GM12878 (cell line): Measurements from ENCODE around the gene PREX1. TPM values are rescaled to one million over a fixed set of nuclear protein-coding genes. Genes with fewer than 3 reads are reported as not detected.

Source experiments
- BACH1 ChIP-seq: fragments of 450-650 bp; IDR thresholded peaks from 2 replicates; pipeline ENCODE4 v1.6.1; 2017; ENCODE audit warnings: mild to moderate bottlenecking, borderline replicate concordance
- CBFB ChIP-seq: IDR thresholded peaks from 2 replicates; pipeline ENCODE4 v1.6.1; 2016; ENCODE audit warnings: antibody characterized with exemption, low read depth
- CBX5 ChIP-seq: sonication (generic); IDR thresholded peaks from 2 replicates; pipeline ENCODE4 v1.6.1; 2016; ENCODE audit warnings: low read depth, moderate library complexity, mild to moderate bottlenecking, inconsistent platforms
- FOS ChIP-seq: IDR thresholded peaks from 3 replicates; pipeline ENCODE4 v1.6.1; 2011; ENCODE audit warnings: borderline replicate concordance; ENCODE audit not compliant: insufficient read length; ENCODE audit errors: extremely low read depth
- FOXK2 ChIP-seq: fragments of 450-650 bp; IDR thresholded peaks from 2 replicates; pipeline ENCODE4 v1.6.1; 2017; ENCODE audit warnings: mild to moderate bottlenecking, moderate library complexity
- GABPA ChIP-seq: IDR thresholded peaks from 2 replicates; pipeline ENCODE4 v1.6.1; 2014; ENCODE audit warnings: antibody characterized with exemption, low read depth, mild to moderate bottlenecking, inconsistent platforms
- HCFC1 ChIP-seq: fragments of 150-350 bp; IDR thresholded peaks from 2 replicates; pipeline ENCODE4 v1.6.1; 2014; ENCODE audit warnings: low read length
- HDGF ChIP-seq: fragments of 450-650 bp; IDR thresholded peaks from 2 replicates; pipeline ENCODE4 v1.6.1; 2016; ENCODE audit warnings: antibody characterized with exemption
- NFYB ChIP-seq: IDR thresholded peaks from 2 replicates; pipeline ENCODE4 v1.6.1; 2011; ENCODE audit warnings: low read depth, mild to moderate bottlenecking, low read length, improper control_type of control experiment, moderate library complexity; ENCODE audit not compliant: insufficient read depth
- NKRF ChIP-seq: fragments of 450-650 bp; conservative IDR thresholded peaks from 2 replicates; pipeline ENCODE4 v1.6.1; 2017; ENCODE audit warnings: mild to moderate bottlenecking, moderate library complexity
- POLR2A ChIP-seq: IDR thresholded peaks from 2 replicates; pipeline ENCODE4 v1.6.1; 2011; ENCODE audit warnings: low read depth, mild to moderate bottlenecking, low read length
- POU2F2 ChIP-seq: IDR thresholded peaks from 3 replicates; pipeline ENCODE4 v1.6.1; 2011; ENCODE audit warnings: low read depth, mild to moderate bottlenecking, low read length, borderline replicate concordance
- SIX5 ChIP-seq: IDR thresholded peaks from 2 replicates; pipeline ENCODE4 v1.6.1; 2011; ENCODE audit warnings: mild to moderate bottlenecking, low read depth, low read length, moderate library complexity; ENCODE audit not compliant: severe bottlenecking
- SMARCA5 ChIP-seq: fragments of 450-650 bp; IDR thresholded peaks from 2 replicates; pipeline ENCODE4 v1.6.1; 2017; ENCODE audit warnings: mild to moderate bottlenecking
- SREBF2 ChIP-seq: IDR thresholded peaks from 2 replicates; pipeline ENCODE4 v1.6.1; 2012; ENCODE audit warnings: mild to moderate bottlenecking, low read length
- STAT1 ChIP-seq: fragments of 450-650 bp; conservative IDR thresholded peaks from 2 replicates; pipeline ENCODE4 v1.6.1; 2014; ENCODE audit warnings: antibody characterized with exemption, mild to moderate bottlenecking
- YBX1 ChIP-seq: fragments of 450-650 bp; IDR thresholded peaks from 2 replicates; pipeline ENCODE4 v1.6.1; 2016; ENCODE audit warnings: antibody characterized with exemption
- ZBTB33 ChIP-seq: fragments of 450-650 bp; IDR thresholded peaks from 2 replicates; pipeline ENCODE4 v1.6.1; 2017; ENCODE audit warnings: mild to moderate bottlenecking
- ZNF207 ChIP-seq: fragments of 450-650 bp; IDR thresholded peaks from 2 replicates; pipeline ENCODE4 v1.6.1; 2014; ENCODE audit warnings: antibody characterized with exemption, mild to moderate bottlenecking, borderline replicate concordance
- ZZZ3 ChIP-seq: IDR thresholded peaks from 2 replicates; pipeline ENCODE4 v1.6.1; 2011; ENCODE audit warnings: low read depth; ENCODE audit not compliant: control insufficient read depth, insufficient read length
- polyA plus RNA-seq, 11 experiments: library from polyadenylated mRNA; depleted of rRNA in 4 of 11; unstranded in 6 of 11; stranded (reverse) in 5 of 11; fragments of >200 nt; fragmentation: Nextera tagmentation in 4 of 11; fragmentation: Illumina TruSeq in 1 of 11; extraction: Ambion mirVana in 4 of 11; extraction: Trizol in 1 of 11; gene quantifications; 1 replicate in 1 of 11; 2 replicates in 10 of 11; pipeline versions ENCODE4 v1.2.1 to v1.2.3, GENCODE V29; 2011 to 2016; ENCODE audit warnings: inconsistent platforms in 2 of 11, missing spikeins in 2 of 11, low read depth in 1 of 11
- total RNA-seq, 4 experiments: library from RNA; depleted of rRNA in 3 of 4; stranded (reverse); fragments of >200 nt in 3 of 4; fragmentation: Illumina TruSeq in 1 of 4; extraction: Trizol in 1 of 4; gene quantifications; 2 replicates each; pipeline versions ENCODE4 v1.2.1 to v1.2.3, GENCODE V29; 2013 to 2021
- TF ChIP-seq, protein P1 (sequence below): IDR thresholded peaks from 2 replicates; pipeline ENCODE4 v1.6.1; 2012; ENCODE audit warnings: improper control_type of control experiment, low read depth, low read length; ENCODE audit not compliant: insufficient replicate concordance

PREX1 gene
- total and polyA plus RNA-seq, 10 of the 15 experiments (the other 5 are each of a cell fraction or from before 2014, with no cell fraction given) = 2.6 to 114 (median 38.9) TPM

DNA sequence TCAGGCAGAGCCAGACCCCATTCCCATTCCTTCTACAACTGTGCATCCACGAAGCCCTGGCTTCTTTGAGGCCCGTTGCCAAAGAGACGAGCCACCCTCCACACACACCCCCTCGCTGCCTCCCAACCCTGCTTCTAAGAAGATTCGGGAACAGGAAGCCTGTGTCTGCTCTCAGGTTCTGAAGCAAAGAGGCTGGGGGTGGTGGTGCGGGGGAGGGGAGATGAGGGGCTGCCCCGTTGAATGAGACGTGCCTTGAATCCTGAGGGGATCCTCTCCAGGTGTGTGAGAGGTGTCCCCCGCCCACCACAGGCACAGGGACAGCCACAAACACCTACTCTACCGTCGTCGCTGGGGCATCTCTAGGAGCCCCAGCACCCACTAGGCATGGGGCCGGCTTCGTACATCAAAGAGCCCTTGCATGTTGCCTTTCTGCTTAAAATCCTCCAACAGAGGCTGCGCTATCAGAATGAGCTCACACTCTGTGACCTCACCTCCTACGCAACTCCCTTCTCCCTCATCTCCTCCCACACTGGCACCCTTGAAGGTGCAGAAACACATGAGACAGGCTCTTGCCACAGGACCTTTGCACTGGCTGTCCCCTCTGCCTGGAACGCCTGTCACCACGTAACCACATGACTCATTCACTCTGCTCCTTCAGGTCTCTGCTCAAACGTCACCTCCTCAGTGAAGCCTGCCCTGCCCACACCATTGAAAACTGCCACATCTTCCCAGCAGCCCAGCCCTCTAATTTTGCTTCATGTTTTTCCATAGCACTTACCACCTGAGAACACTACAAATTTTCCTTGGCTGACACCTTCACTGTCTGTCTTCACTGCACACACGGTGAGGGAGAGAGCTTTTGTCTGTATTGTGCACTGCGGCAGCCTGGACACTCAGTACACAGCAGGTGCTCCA, 58.5 kb downstream of the PREX1 start (continued):
- TF ChIP-seq NKRF = no peak
- no peak for TF ChIP-seq GABPA
- TF ChIP-seq FOS = no peak
- no peak for TF ChIP-seq ZZZ3
- TF ChIP-seq SMARCA5 = peak; percentile 100
- no peak for TF ChIP-seq SREBF2
- no peak for TF ChIP-seq ZBTB33
- TF ChIP-seq STAT1 = no peak
- TF ChIP-seq, protein P1, sequence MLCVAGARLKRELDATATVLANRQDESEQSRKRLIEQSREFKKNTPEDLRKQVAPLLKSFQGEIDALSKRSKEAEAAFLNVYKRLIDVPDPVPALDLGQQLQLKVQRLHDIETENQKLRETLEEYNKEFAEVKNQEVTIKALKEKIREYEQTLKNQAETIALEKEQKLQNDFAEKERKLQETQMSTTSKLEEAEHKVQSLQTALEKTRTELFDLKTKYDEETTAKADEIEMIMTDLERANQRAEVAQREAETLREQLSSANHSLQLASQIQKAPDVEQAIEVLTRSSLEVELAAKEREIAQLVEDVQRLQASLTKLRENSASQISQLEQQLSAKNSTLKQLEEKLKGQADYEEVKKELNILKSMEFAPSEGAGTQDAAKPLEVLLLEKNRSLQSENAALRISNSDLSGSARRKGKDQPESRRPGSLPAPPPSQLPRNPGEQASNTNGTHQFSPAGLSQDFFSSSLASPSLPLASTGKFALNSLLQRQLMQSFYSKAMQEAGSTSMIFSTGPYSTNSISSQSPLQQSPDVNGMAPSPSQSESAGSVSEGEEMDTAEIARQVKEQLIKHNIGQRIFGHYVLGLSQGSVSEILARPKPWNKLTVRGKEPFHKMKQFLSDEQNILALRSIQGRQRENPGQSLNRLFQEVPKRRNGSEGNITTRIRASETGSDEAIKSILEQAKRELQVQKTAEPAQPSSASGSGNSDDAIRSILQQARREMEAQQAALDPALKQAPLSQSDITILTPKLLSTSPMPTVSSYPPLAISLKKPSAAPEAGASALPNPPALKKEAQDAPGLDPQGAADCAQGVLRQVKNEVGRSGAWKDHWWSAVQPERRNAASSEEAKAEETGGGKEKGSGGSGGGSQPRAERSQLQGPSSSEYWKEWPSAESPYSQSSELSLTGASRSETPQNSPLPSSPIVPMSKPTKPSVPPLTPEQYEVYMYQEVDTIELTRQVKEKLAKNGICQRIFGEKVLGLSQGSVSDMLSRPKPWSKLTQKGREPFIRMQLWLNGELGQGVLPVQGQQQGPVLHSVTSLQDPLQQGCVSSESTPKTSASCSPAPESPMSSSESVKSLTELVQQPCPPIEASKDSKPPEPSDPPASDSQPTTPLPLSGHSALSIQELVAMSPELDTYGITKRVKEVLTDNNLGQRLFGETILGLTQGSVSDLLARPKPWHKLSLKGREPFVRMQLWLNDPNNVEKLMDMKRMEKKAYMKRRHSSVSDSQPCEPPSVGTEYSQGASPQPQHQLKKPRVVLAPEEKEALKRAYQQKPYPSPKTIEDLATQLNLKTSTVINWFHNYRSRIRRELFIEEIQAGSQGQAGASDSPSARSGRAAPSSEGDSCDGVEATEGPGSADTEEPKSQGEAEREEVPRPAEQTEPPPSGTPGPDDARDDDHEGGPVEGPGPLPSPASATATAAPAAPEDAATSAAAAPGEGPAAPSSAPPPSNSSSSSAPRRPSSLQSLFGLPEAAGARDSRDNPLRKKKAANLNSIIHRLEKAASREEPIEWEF = no peak
- TF ChIP-seq POU2F2 = no peak
- TF ChIP-seq SIX5 = no peak
- TF ChIP-seq CBFB = no peak
- TF ChIP-seq ZNF207 = no peak; the same call in 1 of the 2 replicates
- TF ChIP-seq POLR2A = peak; percentile 51
- TF ChIP-seq HDGF = peak; percentile 95
- no peak for TF ChIP-seq CBX5
- no peak for TF ChIP-seq YBX1
- TF ChIP-seq FOXK2 = no peak; the same call in 1 of the 2 replicates
- no peak for TF ChIP-seq BACH1
- no peak for TF ChIP-seq HCFC1
- TF ChIP-seq NFYB = no peak
